Fibroblast of peridontal ligament (primary cell): ENCODE measurements around the gene YKT6.

Experiments used
- DNase-seq: peaks from one replicate; pipeline ENCODE4 v3.0.0-alpha.2; 2010; ENCODE audit errors: extremely low read depth

The YKT6 gene

DNA sequence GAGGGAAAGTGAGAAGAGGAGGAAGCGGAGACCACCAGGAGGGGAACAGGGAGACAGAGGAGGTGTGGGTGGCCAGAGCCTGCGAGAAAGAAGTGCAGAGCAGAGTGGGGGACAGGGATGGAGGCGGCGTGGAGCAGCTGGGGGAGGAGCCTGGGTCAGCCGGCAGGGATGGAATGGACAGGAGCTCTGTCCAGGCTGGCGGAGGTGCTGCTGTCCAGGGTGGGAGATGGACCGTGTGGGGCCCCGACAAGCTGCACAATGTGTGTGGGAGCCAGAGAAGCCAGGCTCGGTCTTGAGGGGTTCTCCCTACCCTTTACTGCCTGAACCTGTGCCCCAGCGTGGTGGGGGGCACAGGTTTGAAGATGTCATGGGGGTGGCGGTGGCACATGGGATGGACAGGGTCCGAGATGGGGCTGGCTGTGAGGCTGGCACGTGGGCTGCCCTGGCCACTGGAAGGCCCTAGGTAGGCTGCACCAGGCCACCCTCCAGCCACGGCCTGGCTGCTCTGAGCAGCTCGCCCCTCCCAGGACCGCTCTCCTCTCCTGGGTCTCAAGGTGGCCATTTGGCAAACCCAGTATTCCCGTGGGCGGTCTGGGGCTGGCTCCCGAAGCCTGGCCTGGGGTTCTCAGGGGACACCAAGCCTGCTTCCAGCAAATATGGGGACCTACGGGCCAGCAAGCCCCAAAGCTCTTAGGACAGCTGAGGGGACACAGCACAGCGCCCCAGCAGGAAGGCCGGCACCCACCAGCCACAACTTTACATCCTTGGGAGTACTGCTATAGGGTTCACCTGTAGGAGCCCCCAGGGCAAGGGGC lies 32.3 kb downstream of the YKT6 start:
- DNase-seq = no peak

DNA sequence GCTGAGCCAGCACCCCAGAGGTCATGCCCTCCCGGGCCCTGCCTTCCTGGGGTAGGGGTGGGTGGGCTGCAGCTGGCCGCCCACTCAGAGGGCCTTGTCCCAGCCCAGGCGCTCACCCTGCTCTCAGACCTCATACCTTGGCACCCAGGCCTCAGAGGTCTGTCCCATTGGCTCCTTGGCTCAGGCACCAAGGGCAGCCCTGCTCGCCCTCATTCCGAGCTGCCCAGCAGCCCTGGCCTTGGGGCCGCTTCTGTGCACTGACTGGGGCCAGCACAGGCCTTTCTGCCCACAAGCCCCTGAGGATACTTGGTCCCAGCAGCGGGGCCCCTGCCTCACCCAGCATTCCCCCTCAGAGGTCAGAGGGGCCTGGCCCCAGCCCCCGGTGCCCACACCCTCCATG lies 34.3 kb downstream of the YKT6 start:
- no peak for DNase-seq

DNA sequence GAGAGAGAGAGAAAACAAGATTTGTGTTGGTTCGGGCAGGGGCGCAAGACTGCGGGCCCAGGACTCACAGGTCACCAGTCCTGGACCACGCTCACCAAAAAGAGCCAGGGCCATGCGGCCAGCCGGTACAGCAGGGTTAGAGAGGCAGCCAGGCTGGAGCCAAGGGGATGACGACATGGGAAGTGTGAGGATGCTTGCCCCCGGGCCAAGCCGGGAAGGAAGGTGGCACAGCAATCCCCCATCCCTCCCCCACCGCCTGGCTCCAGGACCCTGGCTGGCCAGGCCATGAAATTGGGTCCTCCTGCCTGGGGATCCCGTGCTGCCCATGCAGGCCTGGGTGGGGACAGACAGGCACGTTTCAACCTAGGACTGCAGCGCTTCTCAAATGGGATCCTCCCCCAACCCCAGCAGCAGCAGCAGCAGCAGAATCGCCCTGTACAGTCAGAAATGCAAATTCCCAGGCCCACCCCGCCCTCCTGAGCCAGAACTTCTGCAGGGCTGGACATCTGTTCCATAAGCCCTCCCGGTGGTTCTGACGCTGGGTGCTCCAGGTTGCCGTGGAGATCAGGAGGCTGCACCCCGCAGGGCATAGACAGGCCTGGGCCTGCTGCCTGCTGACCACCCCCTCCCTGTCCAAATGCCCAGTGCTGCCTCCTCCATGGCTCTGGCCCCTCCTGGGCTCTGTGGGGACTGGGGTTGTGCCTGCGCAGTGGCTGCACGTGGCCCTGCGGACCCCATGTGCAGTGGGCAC lies 35.0 kb downstream of the YKT6 start:
- DNase-seq = no peak

DNA sequence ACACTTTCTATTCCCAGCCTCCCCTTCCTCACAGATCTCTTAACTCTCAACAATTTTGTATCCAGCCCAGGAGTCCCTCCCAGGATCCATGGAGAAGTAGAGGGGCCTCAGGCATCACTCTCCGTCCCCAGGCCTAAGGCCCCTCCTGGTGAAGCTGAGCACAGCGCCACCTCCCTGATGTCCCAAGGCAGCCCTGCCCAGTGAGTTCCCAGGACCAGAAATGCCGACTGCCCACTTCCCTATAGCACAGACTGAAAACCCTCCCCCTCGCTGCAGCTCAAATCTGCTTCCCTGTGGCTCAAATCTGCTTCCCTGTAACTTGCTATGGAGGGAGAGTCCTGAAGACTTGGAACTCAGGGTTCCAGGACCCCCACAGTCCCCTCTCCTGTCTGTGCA lies 35.6 kb downstream of the YKT6 start:
- no peak for DNase-seq

DNA sequence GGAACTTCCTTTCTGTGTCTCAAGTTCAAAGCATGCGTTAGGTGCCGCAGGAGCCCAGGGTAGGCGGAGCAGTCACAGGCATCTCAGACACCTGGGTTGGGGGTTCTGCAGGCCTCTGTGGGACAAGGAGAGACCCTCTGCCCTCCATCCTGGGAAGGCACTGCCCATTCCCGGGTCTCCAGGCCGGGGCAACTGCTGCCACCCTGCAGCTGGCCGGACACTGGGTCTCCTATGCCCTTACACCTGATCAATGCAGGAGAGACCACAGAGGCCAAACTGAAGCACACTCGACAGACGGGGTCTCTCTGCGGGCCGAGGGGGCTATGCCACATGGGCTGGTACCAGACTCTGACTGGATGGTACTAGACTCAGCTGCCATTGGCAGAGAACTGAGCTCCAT lies 36.9 kb downstream of the YKT6 start:
- DNase-seq = no peak

DNA sequence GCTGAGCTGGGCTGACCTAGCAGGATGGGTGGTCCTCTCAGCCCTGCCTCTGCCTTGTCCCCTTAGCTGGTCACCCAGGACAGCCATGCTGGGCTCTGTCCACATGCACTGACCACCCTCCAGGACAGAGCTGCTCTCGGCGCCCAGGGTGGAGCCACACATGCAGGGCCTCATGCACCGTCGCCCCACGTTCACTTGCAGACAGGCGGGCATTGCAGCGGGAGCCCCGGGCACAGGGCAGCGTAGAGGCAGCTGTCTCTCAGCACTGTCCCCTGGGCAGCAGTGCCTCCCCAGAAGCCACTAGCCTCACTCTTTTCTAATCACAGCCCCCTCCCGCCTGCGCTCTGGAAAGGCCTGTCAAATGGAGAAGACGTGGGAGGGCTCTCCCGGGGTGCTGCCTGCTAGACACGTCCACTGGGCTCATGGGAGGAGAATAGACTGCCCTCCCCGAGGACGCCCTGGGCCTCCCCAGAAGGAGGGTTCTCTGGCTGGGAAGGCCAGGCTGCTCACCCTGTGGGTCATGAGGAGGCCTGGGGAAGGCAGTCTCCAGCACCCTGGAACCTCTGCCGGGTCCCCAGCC lies 37.4 kb downstream of the YKT6 start:
- no peak for DNase-seq

DNA sequence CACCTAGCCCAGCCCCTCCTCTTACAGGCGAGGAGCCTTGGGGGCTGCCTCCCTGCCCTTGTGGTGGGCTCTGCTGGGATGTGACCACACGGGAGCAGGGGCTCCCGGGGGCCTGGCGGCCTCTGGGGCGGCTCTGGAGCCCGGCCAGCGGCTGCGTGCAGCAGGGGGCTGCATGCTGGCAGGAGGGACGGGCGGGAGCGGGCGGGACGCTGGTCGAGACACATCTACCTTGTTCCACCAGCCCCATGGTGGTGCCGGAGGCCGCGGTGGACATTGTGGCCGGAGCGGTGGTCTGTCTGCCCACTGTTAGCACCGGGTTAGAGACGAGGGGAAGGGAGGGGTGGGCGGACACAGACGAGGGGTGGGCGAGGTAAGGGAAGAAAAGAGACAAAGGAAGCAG lies 38.6 kb downstream of the YKT6 start:
- no peak for DNase-seq

DNA sequence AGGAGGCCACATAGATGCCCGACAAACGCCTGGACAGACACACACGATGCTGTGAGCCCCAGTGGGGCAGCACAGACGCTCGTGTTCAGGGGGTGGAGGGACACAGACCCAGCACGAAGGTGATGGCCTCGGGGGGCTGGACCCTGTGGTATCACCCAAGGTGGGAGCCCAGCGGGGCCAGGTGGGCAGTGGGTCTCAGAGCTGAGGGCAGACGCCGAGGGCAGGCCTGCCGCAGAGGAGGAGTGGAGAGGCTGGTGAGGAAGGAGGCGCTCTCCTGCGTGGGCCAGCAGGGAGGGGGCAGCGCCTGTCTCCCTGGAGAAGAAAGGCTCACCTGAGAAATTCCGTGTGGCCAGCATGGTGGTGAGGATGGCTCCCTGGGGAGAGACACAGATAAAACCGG lies 39.6 kb downstream of the YKT6 start:
- DNase-seq = no peak

DNA sequence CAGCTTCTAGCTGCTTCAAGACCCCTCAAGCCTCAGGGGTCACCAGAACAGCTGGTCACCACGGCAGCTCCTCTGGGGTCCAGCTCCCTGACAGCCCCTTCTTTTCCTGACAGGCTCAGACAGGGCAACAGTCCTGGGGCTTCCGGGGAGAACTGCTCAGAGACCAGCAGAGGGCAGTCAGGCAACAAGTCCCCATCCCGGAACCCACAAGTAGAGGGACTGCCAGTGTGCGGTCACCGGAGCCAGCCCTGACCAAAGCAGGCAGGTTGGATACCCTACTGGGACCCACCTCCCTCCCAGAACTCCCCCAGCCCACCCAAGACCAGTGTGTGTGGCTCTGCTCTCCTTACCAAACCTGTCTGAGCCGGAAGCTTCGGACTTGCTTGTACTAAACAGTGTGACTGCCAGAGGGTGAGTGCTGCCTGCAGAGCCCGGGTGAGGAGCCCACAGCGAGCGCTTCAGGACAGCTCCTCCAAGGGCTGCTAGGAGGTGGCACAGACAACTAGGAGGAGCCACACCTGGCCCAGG lies 40.3 kb downstream of the YKT6 start:
- peak; percentile 80 for DNase-seq

DNA sequence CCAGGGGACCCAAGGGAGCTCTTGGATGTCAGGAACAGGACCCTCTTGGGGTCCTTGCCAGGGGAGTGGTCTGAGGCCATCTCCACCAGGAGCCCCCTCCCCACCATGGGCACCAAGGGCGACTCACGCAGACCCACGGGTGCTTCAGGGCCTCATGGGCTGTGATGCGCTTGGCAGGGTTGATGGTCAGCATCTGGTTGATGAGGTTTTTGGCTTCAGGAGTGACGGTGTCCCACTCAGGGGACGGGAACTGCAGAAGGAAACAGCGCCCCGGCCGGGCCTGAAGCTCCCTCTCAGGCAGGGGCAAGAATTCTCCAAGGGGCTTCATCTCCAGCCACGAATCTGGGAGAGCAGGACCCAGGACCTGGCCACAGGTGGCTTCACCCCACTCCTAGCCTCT lies 41.3 kb downstream of the YKT6 start:
- no peak for DNase-seq

DNA sequence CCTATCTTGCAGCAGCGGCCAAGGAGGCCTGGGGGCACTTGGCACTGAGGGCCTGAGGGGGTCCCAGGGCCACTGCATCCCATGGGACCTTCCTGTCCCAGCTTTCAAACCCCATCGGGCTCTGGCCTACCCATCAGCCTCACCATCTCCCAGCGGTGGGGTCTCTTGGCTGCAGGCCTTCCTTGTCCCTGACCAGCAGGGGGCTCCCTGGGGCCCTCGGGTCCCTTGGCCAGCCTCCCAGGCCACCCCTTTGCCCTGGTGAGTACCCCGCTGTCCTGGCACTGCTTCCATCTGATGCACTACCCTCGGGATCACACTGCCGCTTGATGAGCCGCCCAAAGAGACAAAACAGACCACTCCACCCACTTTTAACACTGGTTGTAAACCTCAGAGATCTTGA lies 43.5 kb downstream of the YKT6 start:
- no peak for DNase-seq

DNA sequence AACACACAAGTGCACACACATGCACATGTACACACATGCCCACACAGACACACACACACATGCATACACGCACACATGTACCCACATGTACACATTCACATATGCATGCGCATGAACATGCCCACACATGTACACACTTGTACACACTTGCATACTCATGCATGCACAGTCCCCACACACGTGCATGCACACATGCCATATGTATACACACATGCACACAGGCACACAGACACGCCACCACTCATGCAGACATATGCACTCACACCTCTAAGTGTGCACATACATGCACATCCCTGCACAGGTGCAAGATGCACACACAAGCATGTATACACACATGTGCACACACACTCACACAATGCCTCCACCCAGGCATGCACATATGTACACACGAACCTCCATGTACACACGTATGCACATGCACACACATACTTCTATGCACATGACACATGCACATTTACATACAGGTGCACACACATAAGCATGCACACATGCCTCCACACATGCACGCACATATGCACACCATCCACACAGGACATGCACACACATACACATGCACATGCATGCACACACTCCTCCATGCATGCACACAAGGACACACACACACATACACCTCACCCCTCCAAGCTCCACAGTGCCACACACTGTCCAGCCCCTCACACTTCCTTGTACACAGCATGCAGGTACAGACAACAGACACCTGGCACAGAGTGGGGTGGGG lies 45.8 kb downstream of the YKT6 start:
- no peak for DNase-seq

DNA sequence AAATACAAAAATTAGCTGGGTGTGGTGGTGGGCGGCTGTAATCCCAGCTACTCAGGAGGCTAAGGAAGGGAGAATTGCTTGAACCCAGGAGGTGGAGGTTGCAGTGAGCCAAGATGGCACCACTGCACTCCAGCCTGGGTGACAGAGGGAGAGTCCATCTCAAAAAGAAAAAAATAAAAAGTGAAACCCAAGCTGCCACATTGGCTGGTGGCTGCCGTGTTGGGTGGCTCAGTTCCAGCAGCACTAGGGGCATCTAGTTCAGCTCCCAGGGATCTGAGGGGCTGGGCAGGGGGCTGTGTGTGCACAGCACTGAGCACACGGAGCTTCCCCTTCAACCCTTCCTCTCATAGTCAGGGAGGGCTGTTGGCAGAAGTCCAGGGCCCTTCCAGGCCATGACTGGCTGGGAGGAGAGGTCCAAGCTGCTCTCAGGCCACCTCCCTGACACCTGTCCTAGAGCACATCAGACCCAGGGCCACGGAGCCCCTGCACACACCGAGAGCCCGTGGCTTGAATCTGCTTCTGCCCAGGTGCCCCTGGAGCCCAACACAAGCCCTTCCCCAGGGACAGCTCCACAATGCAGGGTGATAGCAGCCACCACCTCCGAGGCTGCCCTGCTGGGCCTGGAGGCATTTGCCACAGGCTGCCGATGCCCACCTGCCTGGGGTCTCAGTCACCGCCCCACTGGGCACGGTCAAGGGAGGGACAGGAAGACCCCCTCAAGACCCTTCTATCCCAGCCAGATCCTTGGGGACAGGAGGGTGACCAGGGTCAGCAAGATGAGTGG lies 47.3 kb downstream of the YKT6 start:
- DNase-seq = no peak

DNA sequence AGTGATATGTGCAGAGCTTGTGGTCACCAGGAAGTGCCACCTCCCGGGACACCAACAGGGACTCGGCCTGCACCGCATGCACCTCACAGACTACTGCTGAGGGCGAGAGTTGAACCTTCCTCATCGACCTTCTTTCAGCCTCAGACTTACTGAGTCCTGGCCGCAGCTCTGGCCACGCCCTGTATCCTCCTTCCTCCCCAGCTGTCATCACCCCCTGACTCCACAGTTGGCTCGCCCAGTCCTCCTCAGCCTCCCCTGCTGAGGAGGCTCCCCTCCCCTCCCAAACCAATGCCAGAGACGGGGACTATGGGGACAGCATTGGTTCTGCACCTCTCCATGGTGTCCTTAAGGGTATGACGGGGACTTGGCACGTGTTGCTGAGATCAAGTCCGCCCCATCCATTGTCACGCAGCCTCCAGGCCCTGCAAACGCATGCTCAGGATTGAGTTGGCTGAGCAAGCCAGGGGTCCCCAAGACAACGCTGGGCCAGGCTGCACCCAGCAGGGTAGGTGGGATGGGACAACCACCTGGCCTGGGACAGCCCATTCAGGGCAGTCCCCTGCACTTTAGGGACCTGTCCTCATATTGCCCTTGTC lies 49.0 kb downstream of the YKT6 start:
- no peak for DNase-seq

DNA sequence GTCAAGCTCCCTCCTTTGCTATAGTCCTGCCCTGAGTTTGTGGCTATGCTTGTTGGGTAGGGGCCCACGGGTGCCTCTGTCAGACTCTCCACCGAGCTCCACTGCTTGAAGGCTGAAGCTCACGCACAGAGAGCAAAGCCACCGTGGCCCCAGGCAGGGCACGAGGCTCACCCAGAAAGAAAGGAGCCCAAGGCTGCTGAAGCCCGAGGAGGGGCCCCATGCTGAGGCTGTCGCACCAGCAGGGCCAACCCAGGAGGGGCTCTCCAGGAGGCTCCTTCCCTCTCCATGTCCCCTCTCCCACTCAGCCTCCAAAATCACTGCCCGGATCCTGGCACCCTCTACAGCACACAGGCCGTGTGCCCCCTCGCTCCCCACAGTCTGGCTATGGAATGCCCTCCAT lies 50.5 kb downstream of the YKT6 start:
- no peak for DNase-seq

DNA sequence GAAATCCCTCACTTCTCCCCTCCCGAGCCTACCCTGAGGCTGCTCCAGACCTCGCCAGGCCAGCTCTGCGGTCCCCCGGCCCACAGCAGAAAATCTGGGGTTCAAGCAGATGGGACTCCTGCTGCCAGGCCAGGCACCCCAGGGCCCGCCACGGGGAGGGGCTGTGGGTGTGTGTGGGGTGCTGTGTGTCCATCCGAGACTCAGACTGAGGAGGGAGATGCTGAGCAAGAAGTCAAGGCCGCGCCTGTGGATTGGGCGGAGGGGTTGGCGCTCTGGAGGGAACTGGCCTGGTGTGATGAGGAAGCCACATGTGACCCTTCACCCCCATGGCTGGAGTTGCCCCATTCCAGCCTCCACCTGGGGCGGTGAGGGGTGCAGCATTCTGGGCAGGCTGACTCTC lies 51.1 kb downstream of the YKT6 start:
- no peak for DNase-seq

DNA sequence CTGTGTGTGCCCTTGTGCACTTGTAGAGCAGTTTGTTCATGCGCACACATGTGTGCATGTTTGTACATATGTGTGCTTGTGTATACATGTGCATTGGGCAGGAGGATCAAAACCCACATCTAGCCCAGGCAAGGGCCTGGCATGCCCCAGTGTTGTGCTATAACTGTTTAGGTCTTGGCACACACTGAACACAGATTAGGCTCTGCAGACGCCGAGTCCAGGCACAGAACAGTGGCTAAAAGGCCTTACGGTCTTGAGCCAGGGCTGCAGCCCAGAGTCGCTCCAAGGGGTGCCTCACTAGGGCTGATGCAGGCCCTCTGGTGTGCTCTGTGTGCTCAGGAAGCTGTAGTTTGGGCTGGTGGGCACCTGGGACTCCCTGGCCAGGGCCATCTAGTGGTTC lies 55.7 kb downstream of the YKT6 start:
- DNase-seq = no peak

DNA sequence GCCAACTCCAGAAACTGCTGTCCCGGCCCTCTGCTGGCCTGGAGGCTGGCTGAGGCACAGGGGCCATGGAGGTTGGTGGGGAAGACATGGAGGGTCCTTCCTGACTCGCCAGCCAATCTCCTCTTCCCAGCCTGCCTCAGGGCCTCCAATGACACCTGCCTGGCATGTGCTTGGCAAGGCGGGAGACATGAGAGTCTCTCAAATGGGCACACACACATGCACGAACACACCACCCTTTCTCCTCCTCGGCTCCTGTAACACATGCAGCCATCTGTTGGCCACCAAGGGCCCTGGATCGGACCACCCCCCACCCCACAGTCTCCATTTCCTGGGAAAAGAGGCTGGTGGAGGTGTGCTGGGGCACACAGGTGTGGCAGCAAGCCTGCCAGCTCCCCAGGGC lies 56.4 kb downstream of the YKT6 start:
- no peak for DNase-seq

DNA sequence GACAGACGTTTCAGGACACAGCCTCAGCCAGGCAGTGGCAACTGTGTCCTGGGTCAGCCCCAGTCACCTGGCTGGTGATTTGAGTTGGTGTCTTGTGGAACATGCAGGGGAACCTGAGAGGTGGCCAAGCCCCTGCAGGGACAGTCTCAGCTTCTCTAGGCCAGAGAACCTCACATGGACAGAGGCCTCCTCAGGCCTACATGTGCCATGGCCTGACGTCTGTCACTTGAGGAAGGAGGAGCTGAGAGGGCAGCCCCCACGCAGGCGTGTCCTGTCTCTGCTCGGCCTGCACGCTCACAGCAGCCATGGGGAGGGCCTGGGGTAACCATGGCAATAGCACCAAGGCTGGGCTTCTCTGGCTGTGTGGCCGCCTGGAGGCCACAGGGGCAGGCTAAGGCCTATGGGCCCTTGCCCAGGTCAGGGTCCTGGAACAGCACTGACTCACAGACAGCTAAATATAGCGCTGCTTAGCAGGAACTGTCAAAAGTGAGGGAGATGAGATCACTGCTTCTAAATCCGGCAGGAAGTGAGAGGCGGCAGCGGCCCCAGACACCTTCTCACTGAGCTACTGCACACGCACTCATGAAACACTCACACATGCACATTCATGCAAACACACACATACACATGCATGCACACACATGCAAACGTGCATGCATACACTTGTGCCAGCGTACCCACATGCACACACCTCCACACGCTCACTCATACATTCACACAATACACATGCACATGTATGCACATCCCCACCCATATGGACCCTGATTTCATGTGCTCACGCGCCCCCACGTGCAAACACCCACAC lies 57.0 kb downstream of the YKT6 start:
- DNase-seq = peak; percentile 51

DNA sequence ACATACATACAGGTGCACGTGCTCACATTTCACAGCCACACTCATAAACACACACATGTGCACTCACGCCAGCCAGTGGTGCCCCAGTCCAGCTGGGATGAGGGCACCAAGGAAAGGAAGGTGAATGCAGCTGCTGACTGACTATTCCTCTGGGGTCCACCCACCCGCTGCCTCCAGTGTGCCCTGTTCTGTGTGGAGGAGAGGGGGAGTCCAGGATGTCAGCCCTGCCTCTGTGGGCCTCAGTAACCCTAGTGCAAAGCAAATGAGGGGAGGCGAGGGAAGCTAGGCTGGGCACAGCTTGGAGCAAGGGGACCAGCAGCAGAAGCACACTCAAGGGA lies 57.6 kb downstream of the YKT6 start:
- DNase-seq = no peak
